DMS153 treated with DMSO at 0.1 percent for 48 hours (cell line): ENCODE results near the gene DNAAF5.

ENCODE experiments used
- DNase-seq: peaks from one replicate; lab custom pipeline; 2025; ENCODE audit not compliant: unreplicated experiment; lab: John Stamatoyannopoulos, UW

Gene DNAAF5

GRCh38 chr7:763762-764161 is 37.3 kb downstream of the DNAAF5 start:
- no peak for DNase-seq

GRCh38 chr7:765383-765782 is 38.9 kb downstream of the DNAAF5 start:
- no peak for DNase-seq

GRCh38 chr7:767580-767940 is 41.1 kb downstream of the DNAAF5 start:
- DNase-seq, result peak; percentile 99

GRCh38 chr7:767941-768731 is 41.6 kb downstream of the DNAAF5 start:
- peak; percentile 99 for DNase-seq

GRCh38 chr7:768881-769504 is 42.5 kb downstream of the DNAAF5 start:
- DNase-seq, result no peak

- DNase-seq, result no peak
These were observed 43.8 kb downstream of the DNAAF5 start for GRCh38 chr7:770336-770735.

- DNase-seq, result no peak
These were observed 44.3 kb downstream of the DNAAF5 start for GRCh38 chr7:770741-771166.

GRCh38 chr7:771234-772004 is 44.9 kb downstream of the DNAAF5 start:
- DNase-seq, result no peak

- no peak for DNase-seq
These were observed 45.5 kb downstream of the DNAAF5 start for GRCh38 chr7:772005-772294.

- no peak for DNase-seq
These were observed 45.9 kb downstream of the DNAAF5 start for GRCh38 chr7:772392-772791.

- DNase-seq, result no peak
These were observed 46.5 kb downstream of the DNAAF5 start for GRCh38 chr7:772861-773621.

GRCh38 chr7:773622-773915 is 47.1 kb downstream of the DNAAF5 start:
- no peak for DNase-seq

- DNase-seq, result no peak
These were observed 47.9 kb downstream of the DNAAF5 start for GRCh38 chr7:774161-775109.

- DNase-seq, result no peak
These were observed 49.9 kb downstream of the DNAAF5 start for GRCh38 chr7:776381-776780.

- DNase-seq, result no peak
These were observed 50.7 kb downstream of the DNAAF5 start for GRCh38 chr7:776992-777727.

GRCh38 chr7:777728-778078 is 51.2 kb downstream of the DNAAF5 start:
- DNase-seq, result no peak

- DNase-seq, result peak; percentile 56
These were observed 51.9 kb downstream of the DNAAF5 start for GRCh38 chr7:778271-778967.

GRCh38 chr7:778968-779451 is 52.5 kb downstream of the DNAAF5 start:
- peak; percentile 70 for DNase-seq

- no peak for DNase-seq
These were observed 53.0 kb downstream of the DNAAF5 start for GRCh38 chr7:779480-779879.
